Gastrocnemius medialis (tissue), 4 donors: ENCODE data around the gene TMEM126B.

Source experiments
- POLR2A ChIP-seq, 2 donors: fragments of 450-650 bp; IDR thresholded peaks; one replicate each; pipeline ENCODE4 v1.6.1; 2017; ENCODE audit warnings: antibody characterized with exemption in 2 of 2, mild to moderate bottlenecking in 2 of 2, moderate library complexity in 2 of 2
- TF ChIP-seq, protein P1 (sequence below), 5 experiments: fragments of 450-650 bp in 3 of 5; fragments of 200-600 bp in 2 of 5; sonication (generic) in 2 of 5; IDR thresholded peaks in 4 of 5; conservative IDR thresholded peaks in 1 of 5; 1 replicate in 4 of 5; 2 replicates in 1 of 5; pipeline ENCODE4 v1.5.1; 2016 to 2019; ENCODE audit warnings: antibody characterized with exemption in 5 of 5, mild to moderate bottlenecking in 3 of 5, moderate library complexity in 3 of 5

DNA sequence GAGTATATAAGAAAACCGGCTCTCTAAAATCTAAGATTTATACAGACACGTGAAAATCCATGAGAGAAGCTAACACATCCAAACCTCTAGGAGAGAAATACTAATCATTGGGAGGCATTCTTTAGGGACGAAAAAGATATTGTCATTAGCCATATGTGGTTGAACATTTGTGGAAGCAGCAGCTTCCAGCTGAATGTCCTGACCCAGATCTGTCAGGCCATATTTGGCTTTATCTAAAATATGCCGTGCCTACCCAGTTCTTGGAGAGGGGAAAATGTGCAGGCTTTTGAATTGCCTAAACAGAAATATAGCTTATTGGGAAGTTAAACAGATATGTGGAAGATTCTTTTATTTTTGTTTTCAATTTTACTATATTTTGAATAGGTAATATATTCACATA, 51.2 kb downstream of the TMEM126B start:
- TF ChIP-seq POLR2A (IDR thresholded peaks at IDR 0.05) = no peak
- TF ChIP-seq, protein P1, sequence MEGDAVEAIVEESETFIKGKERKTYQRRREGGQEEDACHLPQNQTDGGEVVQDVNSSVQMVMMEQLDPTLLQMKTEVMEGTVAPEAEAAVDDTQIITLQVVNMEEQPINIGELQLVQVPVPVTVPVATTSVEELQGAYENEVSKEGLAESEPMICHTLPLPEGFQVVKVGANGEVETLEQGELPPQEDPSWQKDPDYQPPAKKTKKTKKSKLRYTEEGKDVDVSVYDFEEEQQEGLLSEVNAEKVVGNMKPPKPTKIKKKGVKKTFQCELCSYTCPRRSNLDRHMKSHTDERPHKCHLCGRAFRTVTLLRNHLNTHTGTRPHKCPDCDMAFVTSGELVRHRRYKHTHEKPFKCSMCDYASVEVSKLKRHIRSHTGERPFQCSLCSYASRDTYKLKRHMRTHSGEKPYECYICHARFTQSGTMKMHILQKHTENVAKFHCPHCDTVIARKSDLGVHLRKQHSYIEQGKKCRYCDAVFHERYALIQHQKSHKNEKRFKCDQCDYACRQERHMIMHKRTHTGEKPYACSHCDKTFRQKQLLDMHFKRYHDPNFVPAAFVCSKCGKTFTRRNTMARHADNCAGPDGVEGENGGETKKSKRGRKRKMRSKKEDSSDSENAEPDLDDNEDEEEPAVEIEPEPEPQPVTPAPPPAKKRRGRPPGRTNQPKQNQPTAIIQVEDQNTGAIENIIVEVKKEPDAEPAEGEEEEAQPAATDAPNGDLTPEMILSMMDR (IDR thresholded peaks at IDR 0.05 in 4 of 5, conservative IDR thresholded peaks at IDR 0.05 in 1 of 5) = no peak
